Stimulated activated CD8-positive, alpha-beta memory T cell treated with anti-CD3 and anti-CD28 coated beads, Interleukin-15, amount 100 ng/mL, for 1 hour (primary cell): ENCODE data around the gene FAM20B.
"Not testable (repeated sequence)": the region's sequence is repeated elsewhere in the genome, so short reads cannot be mapped to it uniquely, and the experiment has no call there.

Experiments
- DNase-seq: peaks from one replicate; pipeline ENCODE4 v3.0.0-alpha.2; 2020; ENCODE audit warnings: low read depth

Gene FAM20B, protein sequence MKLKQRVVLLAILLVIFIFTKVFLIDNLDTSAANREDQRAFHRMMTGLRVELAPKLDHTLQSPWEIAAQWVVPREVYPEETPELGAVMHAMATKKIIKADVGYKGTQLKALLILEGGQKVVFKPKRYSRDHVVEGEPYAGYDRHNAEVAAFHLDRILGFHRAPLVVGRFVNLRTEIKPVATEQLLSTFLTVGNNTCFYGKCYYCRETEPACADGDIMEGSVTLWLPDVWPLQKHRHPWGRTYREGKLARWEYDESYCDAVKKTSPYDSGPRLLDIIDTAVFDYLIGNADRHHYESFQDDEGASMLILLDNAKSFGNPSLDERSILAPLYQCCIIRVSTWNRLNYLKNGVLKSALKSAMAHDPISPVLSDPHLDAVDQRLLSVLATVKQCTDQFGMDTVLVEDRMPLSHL

GRCh38 chr1:179025125-179025974 is at the start of gene FAM20B:
Gene FAM20B (plus strand): TSS chr1:179025894. CDS start chr1:179043848, 17,954 bp downstream.
- DNase-seq: peak; percentile 84

GRCh38 chr1:178976541-178976940 is 49.2 kb upstream of the FAM20B start:
- no peak for DNase-seq

GRCh38 chr1:178986204-178986603 is 39.5 kb upstream of the FAM20B start:
- DNase-seq: no peak

DNA sequence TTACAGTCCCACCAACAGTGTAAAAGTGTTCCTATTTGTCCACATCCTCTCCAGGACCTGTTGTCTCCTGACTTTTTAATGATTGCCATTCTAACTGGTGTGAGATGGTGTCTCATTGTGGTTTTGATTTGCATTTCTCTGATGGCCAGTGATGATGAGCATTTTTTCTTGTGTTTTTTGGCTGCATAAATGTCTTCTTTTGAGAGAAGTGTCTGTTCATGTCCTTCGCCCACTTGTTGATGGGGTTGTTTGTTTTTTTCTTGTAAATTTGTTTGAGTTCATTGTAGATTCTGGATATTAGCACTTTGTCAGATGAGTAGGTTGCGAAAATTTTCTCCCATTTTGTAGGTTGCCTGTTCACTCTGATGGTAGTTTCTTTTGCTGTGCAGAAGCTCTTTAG is 37.5 kb upstream of the FAM20B start:
- DNase-seq: not testable (repeated sequence)

DNA sequence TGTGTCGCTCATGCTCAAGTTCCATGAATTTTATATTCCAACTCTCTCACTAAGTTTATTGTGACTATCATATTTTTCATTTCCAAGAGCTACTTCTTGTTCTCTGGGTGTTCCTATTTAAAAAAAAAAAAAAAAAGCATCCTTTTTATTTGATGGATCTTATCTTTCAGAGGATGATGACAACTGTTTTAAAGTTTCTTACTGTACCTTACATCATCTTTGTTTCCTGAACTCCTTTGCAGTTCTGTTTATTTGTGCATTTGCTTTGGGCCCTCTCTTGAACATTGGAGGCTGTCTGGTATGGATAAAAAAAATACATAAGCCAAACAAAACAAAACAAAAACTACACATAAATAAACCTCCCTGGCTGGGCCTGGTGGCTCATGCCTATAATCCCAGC is 32.1 kb upstream of the FAM20B start:
- DNase-seq: no peak

DNA sequence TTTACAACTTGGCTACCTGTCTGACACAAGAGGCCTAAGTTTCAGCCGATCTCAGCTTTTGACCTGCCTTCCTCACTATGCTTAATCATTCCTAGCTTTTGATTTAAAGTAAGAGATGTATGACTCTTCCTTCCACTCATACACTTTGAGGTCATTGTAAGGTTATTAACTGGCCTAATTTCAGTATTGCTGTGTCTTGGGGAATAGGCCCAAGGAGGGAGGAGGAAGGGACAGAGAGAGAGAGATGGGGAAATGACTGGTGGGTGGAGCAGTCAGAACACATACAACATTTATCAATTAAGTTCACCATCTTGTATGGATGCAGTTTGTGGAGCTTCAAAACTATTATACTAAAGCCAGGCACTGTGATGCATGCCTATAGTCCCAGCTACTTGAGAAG is 28.3 kb upstream of the FAM20B start:
- DNase-seq: no peak

DNA sequence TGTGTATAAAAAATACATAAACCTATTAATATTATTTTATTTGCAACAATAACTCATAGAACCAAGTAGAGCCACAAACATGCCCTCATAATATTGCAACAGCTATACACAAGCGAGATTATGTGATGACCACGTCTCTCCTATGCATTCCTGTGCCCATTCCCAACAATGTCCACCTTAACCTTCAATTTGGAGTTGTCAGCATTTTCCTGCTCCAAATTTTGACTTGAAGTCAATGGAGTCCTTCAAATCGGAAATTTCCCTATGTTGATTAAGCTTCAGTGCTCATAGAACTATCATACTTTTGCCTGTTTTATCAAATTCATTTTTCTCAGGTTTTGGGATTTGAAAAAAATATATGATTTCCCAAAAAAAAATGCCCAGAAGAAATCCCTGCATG is 27.4 kb upstream of the FAM20B start:
- no peak for DNase-seq

GRCh38 chr1:178999061-178999460 is 26.6 kb upstream of the FAM20B start:
- no peak for DNase-seq

DNA sequence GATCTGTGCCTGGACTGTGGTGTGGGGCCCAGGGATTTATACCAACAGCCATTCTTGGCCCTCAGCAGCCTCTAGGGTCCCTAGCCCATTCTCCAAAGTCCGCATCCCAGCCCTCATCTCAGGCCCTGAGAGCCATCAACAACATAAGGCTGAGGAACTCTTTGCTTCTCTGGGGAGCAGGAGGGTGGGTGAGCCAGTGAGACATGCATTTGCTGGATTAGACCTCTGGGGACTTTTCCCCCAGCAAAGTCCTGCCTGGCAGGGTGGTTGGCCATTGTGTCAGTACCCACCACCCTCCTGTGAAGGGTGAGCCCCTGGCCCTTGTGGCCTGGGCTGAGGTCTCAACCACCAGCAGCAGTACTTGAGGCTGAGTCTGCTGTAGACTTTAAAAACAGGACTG is 24.2 kb upstream of the FAM20B start:
- DNase-seq: no peak

- DNase-seq: not testable (repeated sequence)
These were observed 23.6 kb upstream of the FAM20B start for GRCh38 chr1:179002064-179002463.

DNA sequence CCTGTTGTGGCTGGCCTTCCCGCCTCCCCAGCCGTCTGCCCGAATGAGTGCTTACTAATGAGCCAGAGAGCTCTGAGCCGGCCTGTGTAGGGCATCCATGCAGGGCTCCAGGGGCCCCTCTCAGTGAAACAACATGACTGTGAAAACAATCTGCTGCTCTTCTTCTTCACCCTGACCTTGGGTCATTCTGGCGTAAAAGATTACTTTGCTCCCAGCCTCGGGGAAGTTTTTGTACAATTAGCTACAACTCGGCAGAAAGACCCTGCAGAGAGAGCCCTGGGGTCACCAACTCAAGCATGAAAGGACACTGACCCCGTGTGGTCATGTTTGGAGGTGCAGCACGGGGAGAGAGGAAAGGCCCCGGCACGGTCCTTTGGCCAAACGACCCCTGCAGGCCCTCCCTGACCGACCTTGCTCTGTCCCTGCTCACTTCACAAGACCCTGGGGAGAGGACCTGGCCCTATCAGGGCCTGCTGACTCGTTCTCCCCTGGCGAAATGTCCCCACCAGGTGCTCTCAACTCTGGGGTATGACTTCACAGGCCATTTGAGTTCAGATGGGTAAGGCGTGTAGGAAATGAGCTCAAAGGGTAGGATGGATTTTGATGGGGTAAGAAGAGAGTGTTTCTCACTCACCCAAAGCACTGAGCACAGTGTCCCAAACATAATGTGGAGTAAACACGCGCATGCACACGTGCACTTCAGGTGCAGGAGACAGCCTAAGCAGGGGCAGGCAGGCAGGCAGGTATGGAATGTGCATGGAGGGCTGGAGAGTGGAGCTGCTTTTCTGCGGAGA is 22.9 kb upstream of the FAM20B start:
- peak; percentile 56 for DNase-seq

GRCh38 chr1:179003512-179004066 is 22.1 kb upstream of the FAM20B start:
- DNase-seq: no peak

- DNase-seq: no peak
These were observed 18.5 kb upstream of the FAM20B start for GRCh38 chr1:179007233-179007632.

GRCh38 chr1:179010671-179011070 is 15.0 kb upstream of the FAM20B start:
- no peak for DNase-seq

GRCh38 chr1:179012038-179012437 is 13.7 kb upstream of the FAM20B start:
- DNase-seq: no peak

GRCh38 chr1:179014123-179014522 is 11.6 kb upstream of the FAM20B start:
- DNase-seq: no peak

GRCh38 chr1:179015396-179015795 is 10.3 kb upstream of the FAM20B start:
- no peak for DNase-seq

DNA sequence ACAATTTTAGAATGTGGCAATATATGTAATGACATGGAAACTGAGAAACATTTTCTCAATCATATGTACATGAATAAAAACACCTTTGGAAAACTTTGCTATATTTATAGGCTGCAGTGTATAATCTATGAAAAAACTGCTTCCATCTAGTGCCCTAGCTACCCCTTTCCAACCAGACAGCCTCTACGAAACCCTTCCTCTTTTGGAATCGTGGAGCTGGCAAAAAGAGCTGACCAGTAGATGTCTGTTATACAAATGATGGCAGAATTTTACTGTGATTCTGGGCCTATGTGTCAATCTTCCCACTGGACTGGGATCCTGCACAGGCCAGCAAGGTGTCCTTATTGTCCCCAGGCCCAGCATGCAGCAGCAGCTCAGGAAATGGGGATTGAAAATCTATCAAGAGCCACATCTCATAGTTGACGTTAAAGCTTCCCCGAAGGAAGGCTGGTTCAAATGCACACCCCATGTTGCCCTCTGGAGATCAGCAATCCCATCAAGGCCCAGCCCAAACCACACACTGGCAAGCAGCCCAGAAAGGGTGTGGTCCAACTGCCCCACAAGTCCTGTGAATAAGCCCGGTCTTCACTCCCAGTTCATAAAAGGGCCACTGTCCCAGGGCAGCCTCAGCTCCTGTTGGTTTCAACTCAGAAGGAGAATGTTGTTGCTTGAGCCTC is 8.8 kb upstream of the FAM20B start:
- DNase-seq: no peak

DNA sequence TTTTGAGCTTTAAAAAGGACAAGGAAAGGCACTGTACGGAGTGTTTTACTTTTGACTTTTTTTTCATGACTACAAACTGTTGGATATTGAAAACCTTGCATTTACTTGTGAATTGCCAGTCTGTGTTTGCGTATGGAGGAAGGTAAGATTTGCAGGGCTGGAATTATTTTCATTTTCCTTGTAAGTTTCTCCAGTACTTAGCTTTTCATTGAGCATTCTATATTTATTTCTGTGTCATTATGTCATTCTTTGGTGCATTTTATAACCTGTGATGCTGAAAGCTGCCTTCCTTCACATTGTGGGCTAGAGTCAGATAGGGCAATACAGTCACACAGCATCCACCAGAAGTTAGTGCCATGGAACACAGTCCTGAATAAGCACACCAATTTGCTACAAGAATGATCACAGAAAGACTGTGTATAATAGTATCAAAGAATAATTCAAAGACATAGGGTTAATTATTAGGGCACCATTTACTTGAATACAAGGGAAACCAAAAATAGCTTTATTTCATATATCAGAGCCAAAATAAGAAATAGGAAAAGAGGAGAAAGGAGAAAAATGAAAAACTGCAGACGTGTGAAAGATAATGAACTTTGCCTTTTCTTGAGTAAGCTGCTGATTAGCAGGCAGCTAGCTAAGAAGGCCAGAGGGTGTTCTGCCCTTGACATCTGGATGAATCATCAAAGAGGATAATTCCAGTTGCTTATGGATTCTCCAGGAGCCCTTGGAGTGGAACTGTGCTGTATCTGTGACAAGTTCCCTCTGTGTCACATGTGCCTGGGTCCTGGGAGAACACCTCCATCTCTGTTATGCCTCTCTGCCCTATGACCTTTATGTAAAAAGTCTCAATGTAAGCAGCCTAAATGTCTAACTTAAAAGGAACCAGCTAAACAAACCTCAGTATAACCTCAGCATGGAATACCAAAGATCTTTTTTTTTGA is 8.0 kb upstream of the FAM20B start:
- no peak for DNase-seq

DNA sequence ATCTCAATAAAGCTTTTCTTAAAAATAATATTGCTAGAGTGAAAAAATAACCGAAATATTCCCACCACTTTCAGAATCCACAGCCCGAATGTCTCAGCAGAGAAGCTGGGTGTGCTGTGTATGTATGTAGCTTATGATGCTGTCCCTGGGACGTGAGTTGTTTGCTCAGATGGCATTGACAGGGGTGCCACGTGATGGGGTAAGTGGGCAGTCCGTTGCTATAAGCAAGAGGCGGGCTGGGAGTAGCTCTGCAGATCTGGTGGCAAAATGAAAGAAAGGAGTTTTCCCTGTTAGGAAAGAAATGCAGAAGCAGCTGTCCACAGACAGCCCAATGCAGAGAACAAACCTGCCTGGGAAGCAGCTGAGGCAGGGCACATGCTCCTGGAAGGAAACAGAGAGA is 3.8 kb upstream of the FAM20B start:
- no peak for DNase-seq
